ENCODE measurements around the gene NUDT6. TPM values are rescaled to one million over a fixed set of nuclear protein-coding genes. Genes with fewer than 3 reads are reported as not detected.

Gene NUDT6, protein sequence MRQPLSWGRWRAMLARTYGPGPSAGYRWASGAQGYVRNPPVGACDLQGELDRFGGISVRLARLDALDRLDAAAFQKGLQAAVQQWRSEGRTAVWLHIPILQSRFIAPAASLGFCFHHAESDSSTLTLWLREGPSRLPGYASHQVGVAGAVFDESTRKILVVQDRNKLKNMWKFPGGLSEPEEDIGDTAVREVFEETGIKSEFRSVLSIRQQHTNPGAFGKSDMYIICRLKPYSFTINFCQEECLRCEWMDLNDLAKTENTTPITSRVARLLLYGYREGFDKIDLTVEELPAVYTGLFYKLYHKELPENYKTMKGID
- total RNA-seq, result 4.8 and 13.1 TPM in 2 replicates

DNA sequence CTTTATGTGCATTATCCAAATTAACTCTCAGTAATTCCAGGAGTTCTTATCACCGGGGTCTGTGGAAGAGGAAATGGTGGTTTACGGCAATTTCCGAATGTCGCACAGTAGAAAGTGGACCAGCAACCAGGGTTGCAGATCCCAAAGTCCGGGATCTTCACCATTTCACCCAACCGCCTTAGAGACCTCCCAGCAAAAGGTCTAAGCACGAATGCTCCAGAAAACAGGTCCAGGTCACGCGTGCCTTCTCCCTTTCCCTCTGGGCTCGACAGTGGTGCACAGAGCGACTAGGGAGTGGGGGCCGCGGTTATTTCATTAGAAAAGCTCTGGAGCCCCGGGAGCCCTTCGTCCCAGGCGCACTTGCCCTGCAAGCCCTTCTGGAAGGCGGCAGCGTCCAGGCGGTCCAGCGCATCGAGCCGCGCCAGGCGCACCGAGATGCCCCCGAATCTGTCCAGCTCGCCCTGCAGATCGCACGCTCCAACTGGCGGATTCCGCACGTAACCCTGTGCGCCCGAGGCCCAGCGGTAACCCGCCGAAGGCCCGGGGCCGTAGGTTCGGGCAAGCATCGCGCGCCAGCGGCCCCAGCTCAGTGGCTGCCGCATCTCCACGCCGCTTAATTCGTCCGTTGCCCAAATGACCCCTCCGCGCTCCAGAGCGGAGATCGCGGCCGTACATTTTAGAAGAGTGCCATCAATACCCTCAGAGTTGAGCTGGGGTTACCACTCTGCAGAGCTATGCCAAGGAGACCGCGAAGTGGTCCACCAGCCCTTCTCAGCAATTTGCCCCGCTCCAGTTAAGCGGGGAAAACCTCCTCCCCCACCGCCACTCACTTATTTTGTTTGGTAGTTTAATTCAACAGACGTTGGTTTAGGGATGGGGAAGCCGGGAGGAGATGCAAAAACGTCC, at the start of gene NUDT6:
Gene NUDT6 (minus strand): TSS at position 627 of the 906 bp plus-strand sequence. CDS start 25 bp downstream, at position 602.

Other genes starting within 250 kb of the NUDT6 start
- gene BBS12, start 189.9 kb downstream of the NUDT6 start, total RNA-seq, result 3.3 and 4.5 TPM in 2 replicates
- 11.0 and 11.6 TPM in 2 replicates for gene FGF2, start 95.8 kb downstream of the NUDT6 start, total RNA-seq